Adrenal gland (tissue), 12 donors: ENCODE results near the gene PHB1. TPM values are rescaled to one million over a fixed set of nuclear protein-coding genes. Genes with fewer than 3 reads are reported as not detected.

Experiments used
- DNase-seq, 7 donors: peaks; one replicate each; pipeline ENCODE4 v3.0.0-alpha.2; 2019 to 2020
- H3K27ac ChIP-seq, 5 donors: fragments of 200-600 bp; sonication (generic) in 4 of 5; 1 replicate in 3 of 5; 2 replicates in 2 of 5; pipeline versions ENCODE4 v1.5.1 to v1.8.0; 2016 to 2020; ENCODE audit warnings: mild to moderate bottlenecking in 1 of 5
- H3K27me3 ChIP-seq: fragments of 200-600 bp; 2 replicates; pipeline ENCODE4 v1.8.0; 2021
- H3K36me3 ChIP-seq, 2 donors: fragments of 200-600 bp; replicated peaks in 1 of 2; 1 replicate in 1 of 2; 2 replicates in 1 of 2; pipeline versions ENCODE4 v1.5.1 to v1.8.0; 2018 to 2022
- H3K4me1 ChIP-seq, 2 donors: fragments of 200-600 bp; replicated peaks in 1 of 2; 1 replicate in 1 of 2; 2 replicates in 1 of 2; pipeline versions ENCODE4 v1.5.1 to v1.8.0; 2018 to 2021
- H3K4me3 ChIP-seq, 4 donors: fragments of 200-600 bp; sonication (generic) in 3 of 4; one replicate each; pipeline ENCODE4 v1.5.1; 2016 to 2018
- H3K9me3 ChIP-seq, 3 donors: fragments of 200-600 bp; sonication (generic) in 1 of 3; replicated peaks in 1 of 3; 1 replicate in 2 of 3; 2 replicates in 1 of 3; pipeline versions ENCODE4 v1.5.1 to v1.8.0; 2016 to 2021
- CTCF ChIP-seq, 6 experiments: fragments of 450-650 bp in 4 of 6; fragments of 200-600 bp in 2 of 6; sonication (generic) in 1 of 6; IDR thresholded peaks; 1 replicate in 5 of 6; 2 replicates in 1 of 6; pipeline versions ENCODE4 v1.5.1 to v1.8.0; 2016 to 2021; ENCODE audit warnings: antibody characterized with exemption in 6 of 6, mild to moderate bottlenecking in 2 of 6, moderate library complexity in 1 of 6
- POLR2A ChIP-seq, 2 donors: fragments of 450-650 bp; IDR thresholded peaks; one replicate each; pipeline ENCODE4 v1.6.1; 2017; ENCODE audit warnings: antibody characterized with exemption in 2 of 2, mild to moderate bottlenecking in 2 of 2, moderate library complexity in 1 of 2
- WGBS, 4 donors: extraction: QIAGEN DNeasy Blood & Tissue Kit in 2 of 4; methylation state at CpG; one replicate each; pipeline versions ENCODE4 v1.1.5 to v1.1.7; 2013 to 2017; 5-methylcytosine and 5-hydroxymethylcytosine counted together
- intact Hi-C, 2 donors: fragments of 100-400 bp; cut with DNase I; formaldehyde crosslinking; loops; one replicate each; pipeline versions ENCODE4 v1.14.1 to v1.15.0; 2022 to 2023
- polyA plus RNA-seq, 3 donors: library from polyadenylated mRNA; stranded (reverse); fragments of 200-250 nt in 2 of 3; fragments of 350-450 nt in 1 of 3; fragmentation: Illumina TruSeq in 1 of 3; extraction: RNeasy Lipid Tissue Mini Kit (QIAGEN cat#74804) in 1 of 3; gene quantifications; one replicate each; pipeline ENCODE4 v1.2.3, GENCODE V29; 2013 to 2014
- small RNA-seq, 2 donors: library from RNA; depleted of rRNA; stranded (forward); fragments of <200 nt; gene quantifications; one replicate each; pipeline ENCODE3, GENCODE V24; 2016
- total RNA-seq, 9 donors: library from RNA; depleted of rRNA in 4 of 9; stranded (reverse); fragments of >200 nt in 4 of 9; fragments of 120-200 nt in 1 of 9; fragmentation: NEBNext Ultra II Directional in 1 of 9; extraction: Animal tissue kit (Norgen Biotek cat#: 25700) in 1 of 9; gene quantifications; one replicate each; pipeline versions ENCODE4 v1.1.0 to v1.2.4, GENCODE V29; 2013 to 2023
- donor health status: healthy with polysubstance abuse.
- donor health status: Bipolar disorder and iron deficiency.
- donor health status: DM: yes; HTN: yes; CAD: no.
- donor health status: DM: no; HTN: no; CAD: no.
- donor health status: DM: no; HTN: no; CAD: no.
- donor health status: DM: yes; HTN: yes; CAD: no.

The PHB1 gene
- total and polyA plus RNA-seq, 12 donors: 66.4 to 222 (median 123) TPM

DNA sequence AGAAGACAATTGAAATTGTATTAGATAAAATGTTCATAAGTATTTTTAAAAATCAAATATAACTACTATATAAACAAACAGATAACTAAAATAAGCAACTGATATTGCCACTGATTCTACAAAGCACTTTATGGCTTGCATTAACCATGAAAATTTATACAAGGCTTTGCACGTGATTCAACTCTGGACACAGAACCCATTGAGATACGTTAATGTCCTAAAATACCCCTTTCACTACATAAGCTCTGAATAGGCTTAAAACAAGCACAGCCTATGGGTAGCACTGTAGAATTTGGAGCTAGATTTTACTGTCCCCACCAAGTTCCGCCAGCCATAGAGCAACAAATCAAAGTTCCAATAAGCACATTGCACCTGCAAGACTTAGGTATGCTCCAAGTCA is 57.2 kb downstream of the PHB1 start:
- TF ChIP-seq POLR2A (IDR thresholded peaks at IDR 0.05): no peak
- TF ChIP-seq CTCF (IDR thresholded peaks at IDR 0.05): no peak
- DNase-seq: no peak
- Histone ChIP-seq H3K9me3 (no peaks in the 10 kb centered on the region), H3K27me3 (no peaks in the 10 kb centered on the region), H3K4me1 (peaks cover 6 to 33% of the 10 kb centered on the region in 2 donors), H3K27ac (no peak overlapping the region), H3K4me3 (no peak overlapping the region), H3K36me3 (no peaks in the 10 kb centered on the region)
- intact Hi-C loops: no loop called here
- 75 to 86% (median 77%) methylated on average over 3 of the region's 3 CpGs for WGBS, 4 donors

GRCh38 chr17:49356320-49356719 is 58.4 kb downstream of the PHB1 start:
- Histone ChIP-seq H3K27ac (no peak overlapping the region), H3K36me3 (no peaks in the 10 kb centered on the region), H3K9me3 (no peaks in the 10 kb centered on the region), H3K27me3 (no peaks in the 10 kb centered on the region), H3K4me1 (peaks cover 6 to 33% of the 10 kb centered on the region in 2 donors), H3K4me3 (no peak overlapping the region)
- intact Hi-C loops: no loop called here
- 80 to 86% (median 83%) methylated on average over 5 of the region's 5 CpGs for WGBS, 4 donors
- TF ChIP-seq CTCF (IDR thresholded peaks at IDR 0.05) (no peak), POLR2A (IDR thresholded peaks at IDR 0.05) (no peak)
- no peak for DNase-seq

Small RNA genes lying within 50 kb of the gene (small RNA-seq; reads per million reads assigned to genes)
- gene RF00019: 0 reads per million in 2 donors

Other genes starting within 250 kb of the PHB1 start
- gene GNGT2, start 204.3 kb downstream of the PHB1 start, total RNA-seq: 10 to 100 TPM in 1 of 9 donors, 1 to 10 TPM in 8; 1.2 to 31.9 (median 2.9) TPM
- gene GNGT2, start 204.3 kb downstream of the PHB1 start, polyA plus RNA-seq: 1 to 10 TPM; 3.2 to 6.5 (median 3.3) TPM
- 10 to 100 TPM in 8 of 9 donors, 1 to 10 TPM in 1; 2.4 to 39.9 (median 17.5) TPM for gene ABI3, start 204.2 kb downstream of the PHB1 start, total RNA-seq
- 10 to 100 TPM in 2 of 3 donors, 1 to 10 TPM in 1; 4.4 to 15.1 (median 13.0) TPM for gene ABI3, start 204.2 kb downstream of the PHB1 start, polyA plus RNA-seq
- gene PHOSPHO1, start 184.1 kb downstream of the PHB1 start, total RNA-seq: 1 to 10 TPM in 1 of 9 donors, under 1 TPM in 4, not detected in 4; 0.25 to 5.5 (median 0.65) TPM
- under 1 TPM in 2 of 3 donors, not detected in 1; 0.56 to 0.61 TPM for gene PHOSPHO1, start 184.1 kb downstream of the PHB1 start, polyA plus RNA-seq
- 10 to 100 TPM; 39.1 to 58.7 (median 49.6) TPM for gene ZNF652, start 52.6 kb downstream of the PHB1 start, total RNA-seq
- 10 to 100 TPM; 22.7 to 52.8 (median 39.3) TPM for gene ZNF652, start 52.6 kb downstream of the PHB1 start, polyA plus RNA-seq
- gene NGFR, start 80.4 kb upstream of the PHB1 start, total RNA-seq: 10 to 100 TPM in 8 of 9 donors, 1 to 10 TPM in 1; 4.2 to 77.8 (median 27.7) TPM
- gene NGFR, start 80.4 kb upstream of the PHB1 start, polyA plus RNA-seq: 10 to 100 TPM; 14.0 to 25.5 (median 21.8) TPM
- 1 to 10 TPM in 6 of 9 donors, under 1 TPM in 3; 0.30 to 6.1 (median 1.3) TPM for gene NXPH3, start 161.0 kb upstream of the PHB1 start, total RNA-seq
- 1 to 10 TPM in 1 of 3 donors, under 1 TPM in 2; 0.80 to 1.3 (median 0.88) TPM for gene NXPH3, start 161.0 kb upstream of the PHB1 start, polyA plus RNA-seq